HepG2 (cell line): Measurements from ENCODE around the gene HID1. TPM values are rescaled to one million over a fixed set of nuclear protein-coding genes. Genes with fewer than 3 reads are reported as not detected.

Experiments used
- ATAC-seq: fragments of 200-7000 bp; cut with Tn5 transposase; 3 replicates; pipeline ENCODE4 v1.9.1; 2020; ENCODE audit warnings: mild to moderate bottlenecking, moderate library complexity
- BruUV-seq: library from RNA; stranded (reverse); fragments of 400-500 nt; replicated peaks from 2 replicates; lab custom pipeline; 2021; lab: Mats Ljungman, UMichigan
- CTCF ChIA-PET: fragments of 300-600 bp; formaldehyde crosslinking; extraction: SDS; loops from one replicate; lab custom pipeline; 2021; ENCODE audit warnings: low total read pairs, inconsistent platforms, low intra/inter-chr PET ratio; lab: Yijun Ruan, JAX
- POLR2A ChIA-PET: fragments of 350-600 bp; sonication (Branson Sonifier 250); formaldehyde crosslinking; loops from one replicate; lab custom pipeline; 2020; ENCODE audit warnings: antibody characterized with exemption, inconsistent platforms; lab: Yijun Ruan, JAX
- DNase-seq: peaks from one replicate; pipeline ENCODE4 v3.0.0-alpha.2; 2015; ENCODE audit warnings: low spot score
- FAIRE-seq: peaks from 3 replicates; lab custom pipeline; 2011; peaks lifted over from hg19 to GRCh38; lab: Jason Lieb, UNC
- H2AFZ ChIP-seq: one replicate; pipeline ENCODE4 v1.6.1; 2011; ENCODE audit warnings: low read length, inconsistent platforms
- H3K27ac ChIP-seq: fragments of 300-600 bp; 3 replicates; pipeline ENCODE4 v1.8.0; 2011; ENCODE audit warnings: mixed run types, mild to moderate bottlenecking, mixed read lengths, low read length, inconsistent platforms; ENCODE audit not compliant: insufficient read depth; ENCODE audit errors: extremely low read length
- H3K27me3 ChIP-seq, 2 experiments: fragments of 200-600 bp in 1 of 2; 2 replicates in 1 of 2; 3 replicates in 1 of 2; pipeline versions ENCODE4 v1.6.0 to v1.8.0; 2011; ENCODE audit warnings: low read length in 2 of 2, mild to moderate bottlenecking in 2 of 2, moderate library complexity in 2 of 2, inconsistent platforms in 1 of 2; ENCODE audit not compliant: insufficient read depth in 2 of 2, control insufficient read depth in 1 of 2
- H3K36me3 ChIP-seq, 2 experiments: fragments of 200-600 bp in 1 of 2; replicated peaks in 1 of 2; 2 replicates in 1 of 2; 3 replicates in 1 of 2; pipeline versions ENCODE4 v1.5.1 to v1.8.0; 2011; ENCODE audit warnings: low read length in 2 of 2, inconsistent platforms in 1 of 2; ENCODE audit not compliant: insufficient read depth in 2 of 2, control insufficient read depth in 1 of 2
- H3K4me1 ChIP-seq: 2 replicates; pipeline ENCODE4 v1.5.1; 2012; ENCODE audit warnings: low read length, inconsistent platforms; ENCODE audit not compliant: insufficient read depth
- H3K4me2 ChIP-seq: 2 replicates; pipeline ENCODE4 v1.6.0; 2011; ENCODE audit warnings: low read depth, low read length, inconsistent platforms
- H3K4me3 ChIP-seq, 3 experiments: fragments of 200-600 bp in 1 of 3; sonication (generic), shearing (Covaris generic) in 1 of 3; replicated peaks in 1 of 3; 2 replicates each; pipeline ENCODE4 v1.5.1; 2011 to 2016; ENCODE audit warnings: low read length in 3 of 3, inconsistent platforms in 2 of 3, low read depth in 2 of 3, mild to moderate bottlenecking in 2 of 3, control low read depth in 1 of 3, mixed read lengths in 1 of 3; ENCODE audit not compliant: insufficient read depth in 1 of 3
- H3K79me2 ChIP-seq: one replicate; pipeline ENCODE4 v1.6.1; 2011; ENCODE audit warnings: low read length, inconsistent platforms; ENCODE audit not compliant: insufficient read depth
- H3K9ac ChIP-seq: 2 replicates; pipeline ENCODE4 v1.6.0; 2011; ENCODE audit warnings: mild to moderate bottlenecking, low read depth, low read length, inconsistent platforms; ENCODE audit not compliant: insufficient read depth
- H3K9me3 ChIP-seq: 2 replicates; pipeline ENCODE4 v1.5.1; 2012; ENCODE audit warnings: mild to moderate bottlenecking, low read length
- H4K20me1 ChIP-seq: 2 replicates; pipeline ENCODE4 v1.6.0; 2011; ENCODE audit warnings: inconsistent platforms, mild to moderate bottlenecking, low read length, moderate library complexity; ENCODE audit not compliant: insufficient read depth
- FOXA3 ChIP-seq: IDR thresholded peaks from 2 replicates; pipeline ENCODE4 v1.6.1; 2016; ENCODE audit warnings: missing genetic modification reagents, missing compliant biosample characterization
- HDAC1 ChIP-seq: sonication (generic); formaldehyde crosslinking; IDR thresholded peaks from 2 replicates; pipeline ENCODE4 v1.5.1; 2020; ENCODE audit warnings: mild to moderate bottlenecking, missing genetic modification reagents
- MBNL3 ChIP-seq: fragments of 250-450 bp; sonication (Bioruptor Pico); conservative IDR thresholded peaks from 2 replicates; pipeline ENCODE4 v1.8.0; 2022; ENCODE audit warnings: mild to moderate bottlenecking, inconsistent platforms
- MTERF4 ChIP-seq: sonication (generic); formaldehyde crosslinking; IDR thresholded peaks from 2 replicates; pipeline ENCODE4 v1.8.0; 2023; ENCODE audit warnings: mild to moderate bottlenecking, missing genetic modification reagents
- NCOA1 ChIP-seq: sonication (generic); formaldehyde crosslinking; IDR thresholded peaks from 2 replicates; pipeline ENCODE4 v1.9.0; 2021; ENCODE audit warnings: missing genetic modification reagents
- SIX4 ChIP-seq: sonication (generic); formaldehyde crosslinking; IDR thresholded peaks from 2 replicates; pipeline ENCODE4 v1.4.0; 2020; ENCODE audit warnings: missing genetic modification reagents
- SRSF1 ChIP-seq: fragments of 200-400 bp; formaldehyde crosslinking; optimal IDR thresholded peaks from 2 replicates; pipeline ENCODE3; 2017; ENCODE audit warnings: mild to moderate bottlenecking, low read depth, low read length, moderate library complexity
- ZBTB1 ChIP-seq: sonication (generic); formaldehyde crosslinking; IDR thresholded peaks from 2 replicates; pipeline ENCODE4 v1.4.0; 2020; ENCODE audit warnings: missing genetic modification reagents, borderline replicate concordance
- ZNF264 ChIP-seq: sonication (generic); formaldehyde crosslinking; IDR thresholded peaks from 2 replicates; pipeline ENCODE4 v1.4.0; 2020; ENCODE audit warnings: missing genetic modification reagents
- ZNF563 ChIP-seq: sonication (generic); formaldehyde crosslinking; IDR thresholded peaks from 2 replicates; pipeline ENCODE4 v1.8.0; 2022; ENCODE audit warnings: mild to moderate bottlenecking, moderate library complexity, missing genetic modification reagents
- WGBS: methylation state at CpG from one replicate; pipeline ENCODE4 v1.1.6; 2017; ENCODE audit warnings: low lambda C conversion rate; 5-methylcytosine and 5-hydroxymethylcytosine counted together
- in situ Hi-C: cut with HindIII; loops from 2 replicates; pipeline ENCODE4 v1.10.0; 2017; ENCODE audit warnings: low pct_unique_long_range_greater_than_20kb; ENCODE audit not compliant: extremely low pct_ligation_motif_present
- intact Hi-C: fragments of 100-400 bp; cut with micrococcal nuclease; formaldehyde crosslinking; loops from one replicate; pipeline ENCODE4 v1.10.0; 2022; ENCODE audit not compliant: unreplicated experiment
- polyA plus RNA-seq, 8 experiments: library from polyadenylated mRNA; depleted of rRNA in 3 of 8; stranded (reverse) in 7 of 8; unstranded in 1 of 8; fragments of >200 nt; fragmentation: Illumina TruSeq in 4 of 8; extraction: Trizol in 4 of 8; gene quantifications; 2 replicates each; pipeline versions ENCODE4 v1.2.1 to v1.2.3, GENCODE V29; 2011 to 2016; ENCODE audit warnings: low read depth in 4 of 8, missing spikeins in 1 of 8, mixed read lengths in 1 of 8; ENCODE audit not compliant: insufficient read depth in 1 of 8
- total RNA-seq, 5 experiments: library from RNA; depleted of rRNA; stranded (reverse); fragments of >200 nt; fragmentation: Illumina TruSeq; extraction: Trizol; gene quantifications; 2 replicates each; pipeline ENCODE4 v1.2.3, GENCODE V29; 2016; ENCODE audit warnings: low read depth in 1 of 5
- TF ChIP-seq, protein P1 (sequence below): sonication (generic); formaldehyde crosslinking; IDR thresholded peaks from 2 replicates; pipeline ENCODE4 v1.5.0; 2020; ENCODE audit warnings: mild to moderate bottlenecking, missing genetic modification reagents
- TF ChIP-seq, protein P2 (sequence below): sonication (generic); formaldehyde crosslinking; IDR thresholded peaks from 2 replicates; pipeline ENCODE4 v1.4.0; 2020; ENCODE audit warnings: mild to moderate bottlenecking, missing genetic modification reagents

HID1 gene
- total and polyA plus RNA-seq, 2 of the 13 experiments (the other 11 are each of a cell fraction or from before 2014, with no cell fraction given), result 2.1 to 10.6 TPM

DNA sequence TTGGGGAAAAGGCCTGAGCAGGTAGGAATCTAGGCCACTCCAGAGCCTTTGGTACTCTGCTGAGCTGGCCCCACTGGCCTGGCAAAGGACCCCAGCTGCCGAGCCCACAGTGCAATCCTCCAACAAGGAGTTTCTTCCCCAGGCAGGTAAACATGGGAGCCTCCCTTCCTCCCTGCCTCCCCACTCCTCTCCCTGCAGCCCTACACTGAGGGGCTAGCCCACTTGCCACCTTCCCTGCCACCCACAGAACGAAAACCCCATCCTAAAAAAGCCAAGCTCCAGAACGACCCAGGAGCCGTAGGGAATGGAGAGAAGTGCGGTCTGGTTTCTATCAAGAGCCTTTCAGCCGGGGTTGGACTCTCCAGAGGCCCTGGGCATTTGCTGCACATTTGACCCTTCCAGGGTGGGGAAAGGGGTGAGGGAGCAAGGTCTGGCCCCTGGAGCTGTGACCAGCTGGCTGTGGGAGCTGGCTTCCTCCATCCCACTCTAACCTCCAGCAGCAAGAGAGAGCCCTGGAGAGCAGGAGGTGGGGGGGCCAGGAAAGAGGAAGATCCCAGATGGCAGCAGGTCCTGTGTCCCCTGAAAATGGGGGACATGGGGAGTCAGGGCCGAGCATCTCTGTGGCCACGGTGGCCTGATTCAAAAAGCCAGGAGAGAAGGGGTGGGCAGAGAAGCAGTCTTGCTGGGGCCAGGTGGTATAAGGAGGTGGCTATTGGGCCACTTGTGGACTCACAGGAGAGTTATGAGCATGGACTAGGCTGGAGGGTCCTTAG is 1.3 kb downstream of the HID1 start:
- FAIRE-seq (no peak), ATAC-seq (peak; percentile 39), DNase-seq (no peak)
- Histone ChIP-seq H3K27me3 (peaks cover 5 to 48% of the 10 kb centered on the region in 2 experiments; a peak in 4 of 5 replicates), H3K36me3 (no peaks in the 10 kb centered on the region), H3K4me3 (peak overlapping the region; percentile 67 to 83 (median 70)), H3K4me1 (peaks cover 54% of the 10 kb centered on the region), H3K4me2 (peak overlapping the region; percentile 87), H3K9me3 (no peaks in the 10 kb centered on the region), H4K20me1 (no peaks in the 10 kb centered on the region), H2AFZ (no peak overlapping the region), H3K27ac (no peak overlapping the region), H3K9ac (peak overlapping the region; percentile 20), H3K79me2 (no peaks in the 10 kb centered on the region)
- intact Hi-C loops, result no loop called here
- ChIA-PET POLR2A (interaction anchor here (0.7 to 4.7 kb wide), 15 partner anchors 10 to 541 kb away, joined by 3 to 65 read pairs (median 8); partner anchors contain the start of genes ATP5PD, CDR2L, FDXR and KCTD2), CTCF (no interaction called here)
- 10% methylated on average over 8 of the region's 8 CpGs for WGBS
- no TSS peak for BruUV-seq
- in situ Hi-C loops, result no loop called here
- TF ChIP-seq, protein P1, sequence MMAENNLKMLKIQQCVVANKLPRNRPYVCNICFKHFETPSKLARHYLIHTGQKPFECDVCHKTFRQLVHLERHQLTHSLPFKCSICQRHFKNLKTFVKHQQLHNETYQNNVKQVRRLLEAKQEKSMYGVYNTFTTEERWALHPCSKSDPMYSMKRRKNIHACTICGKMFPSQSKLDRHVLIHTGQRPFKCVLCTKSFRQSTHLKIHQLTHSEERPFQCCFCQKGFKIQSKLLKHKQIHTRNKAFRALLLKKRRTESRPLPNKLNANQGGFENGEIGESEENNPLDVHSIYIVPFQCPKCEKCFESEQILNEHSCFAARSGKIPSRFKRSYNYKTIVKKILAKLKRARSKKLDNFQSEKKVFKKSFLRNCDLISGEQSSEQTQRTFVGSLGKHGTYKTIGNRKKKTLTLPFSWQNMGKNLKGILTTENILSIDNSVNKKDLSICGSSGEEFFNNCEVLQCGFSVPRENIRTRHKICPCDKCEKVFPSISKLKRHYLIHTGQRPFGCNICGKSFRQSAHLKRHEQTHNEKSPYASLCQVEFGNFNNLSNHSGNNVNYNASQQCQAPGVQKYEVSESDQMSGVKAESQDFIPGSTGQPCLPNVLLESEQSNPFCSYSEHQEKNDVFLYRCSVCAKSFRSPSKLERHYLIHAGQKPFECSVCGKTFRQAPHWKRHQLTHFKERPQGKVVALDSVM (CRISPR knock-in tag), result peak; percentile 71
- peak; percentile 80 for TF ChIP-seq SRSF1
- TF ChIP-seq ZNF264 (CRISPR knock-in tag), result no peak
- no peak; the same call in 1 of the 2 replicates for TF ChIP-seq HDAC1 (CRISPR knock-in tag)
- TF ChIP-seq SIX4, result no peak
- 0 out of 2 replicates have a peak, but pooled peaks have one; percentile 58 for TF ChIP-seq ZNF563 (CRISPR knock-in tag)
- no peak for TF ChIP-seq NCOA1 (CRISPR knock-in tag)
- TF ChIP-seq MTERF4 (CRISPR knock-in tag), result peak; percentile 67; the same call in 1 of the 2 replicates
- TF ChIP-seq, protein P2, sequence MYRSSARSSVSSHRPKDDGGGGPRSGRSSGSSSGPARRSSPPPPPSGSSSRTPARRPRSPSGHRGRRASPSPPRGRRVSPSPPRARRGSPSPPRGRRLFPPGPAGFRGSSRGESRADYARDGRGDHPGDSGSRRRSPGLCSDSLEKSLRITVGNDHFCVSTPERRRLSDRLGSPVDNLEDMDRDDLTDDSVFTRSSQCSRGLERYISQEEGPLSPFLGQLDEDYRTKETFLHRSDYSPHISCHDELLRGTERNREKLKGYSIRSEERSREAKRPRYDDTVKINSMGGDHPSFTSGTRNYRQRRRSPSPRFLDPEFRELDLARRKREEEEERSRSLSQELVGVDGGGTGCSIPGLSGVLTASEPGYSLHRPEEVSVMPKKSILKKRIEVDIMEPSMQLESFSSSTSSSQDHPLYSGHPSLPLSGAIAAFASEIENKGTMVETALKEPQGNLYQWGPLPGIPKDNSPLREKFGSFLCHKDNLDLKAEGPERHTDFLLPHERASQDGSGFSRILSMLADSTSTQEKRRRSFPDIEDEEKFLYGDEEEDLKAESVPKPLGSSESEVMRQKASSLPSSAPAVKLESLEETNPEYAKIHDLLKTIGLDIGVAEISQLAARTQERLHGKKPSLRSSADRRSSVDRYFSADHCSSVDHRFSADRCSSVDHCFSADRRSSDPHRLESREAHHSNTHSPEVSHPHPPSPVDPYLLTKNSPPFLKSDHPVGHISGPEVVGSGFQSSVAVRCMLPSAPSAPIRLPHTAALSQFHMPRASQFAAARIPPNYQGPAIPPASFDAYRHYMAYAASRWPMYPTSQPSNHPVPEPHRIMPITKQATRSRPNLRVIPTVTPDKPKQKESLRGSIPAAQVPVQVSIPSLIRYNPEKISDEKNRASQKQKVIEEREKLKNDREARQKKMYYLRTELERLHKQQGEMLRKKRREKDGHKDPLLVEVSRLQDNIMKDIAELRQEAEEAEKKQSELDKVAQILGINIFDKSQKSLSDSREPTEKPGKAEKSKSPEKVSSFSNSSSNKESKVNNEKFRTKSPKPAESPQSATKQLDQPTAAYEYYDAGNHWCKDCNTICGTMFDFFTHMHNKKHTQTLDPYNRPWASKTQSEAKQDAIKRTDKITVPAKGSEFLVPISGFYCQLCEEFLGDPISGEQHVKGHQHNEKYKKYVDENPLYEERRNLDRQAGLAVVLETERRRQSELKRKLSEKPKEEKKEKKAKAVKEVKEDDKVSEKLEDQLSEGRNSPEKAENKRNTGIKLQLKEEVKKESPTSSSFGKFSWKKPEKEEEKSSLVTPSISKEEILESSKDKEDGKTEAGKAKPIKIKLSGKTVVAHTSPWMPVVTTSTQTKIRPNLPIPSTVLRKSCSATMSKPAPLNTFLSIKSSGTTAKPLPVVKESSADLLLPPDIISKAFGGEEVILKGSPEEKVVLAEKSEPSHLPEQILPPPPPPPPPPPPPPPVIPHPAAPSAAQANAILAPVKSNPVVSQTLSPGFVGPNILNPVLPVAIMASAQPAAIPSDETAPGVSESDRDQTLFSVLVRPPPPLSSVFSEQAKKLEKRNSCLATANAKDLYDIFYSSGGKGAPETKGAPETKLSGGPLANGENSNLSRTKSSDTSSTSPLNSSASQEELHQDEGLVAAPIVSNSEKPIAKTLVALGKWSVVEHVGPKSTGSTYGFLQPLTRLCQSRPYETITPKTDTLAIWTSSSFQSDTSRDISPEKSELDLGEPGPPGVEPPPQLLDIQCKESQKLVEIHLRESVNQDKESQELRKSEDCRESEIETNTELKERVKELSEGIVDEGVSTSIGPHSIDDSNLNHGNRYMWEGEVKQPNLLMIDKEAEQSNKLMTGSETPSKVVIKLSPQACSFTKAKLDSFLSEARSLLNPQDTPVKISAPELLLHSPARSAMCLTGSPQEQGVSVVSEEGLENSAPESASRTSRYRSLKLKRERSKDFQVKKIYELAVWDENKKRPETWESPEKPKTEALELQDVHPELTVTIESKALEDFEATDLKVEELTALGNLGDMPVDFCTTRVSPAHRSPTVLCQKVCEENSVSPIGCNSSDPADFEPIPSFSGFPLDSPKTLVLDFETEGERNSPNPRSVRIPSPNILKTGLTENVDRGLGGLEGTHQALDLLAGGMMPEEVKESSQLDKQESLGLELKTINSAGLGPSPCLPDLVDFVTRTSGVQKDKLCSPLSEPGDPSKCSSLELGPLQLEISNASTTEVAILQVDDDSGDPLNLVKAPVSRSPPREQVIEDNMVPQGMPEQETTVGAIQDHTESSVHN (CRISPR knock-in tag), result no peak
- no peak for TF ChIP-seq FOXA3 (CRISPR knock-in tag)
- TF ChIP-seq ZBTB1 (CRISPR knock-in tag), result no peak
- TF ChIP-seq MBNL3 (CRISPR knock-in tag), result no peak
